Endothelial cell of umbilical vein (primary cell): ENCODE measurements around the gene ARL11. TPM values are rescaled to one million over a fixed set of nuclear protein-coding genes. Genes with fewer than 3 reads are reported as not detected.

Experiments
- BruUV-seq: library from RNA; stranded (reverse); fragments of 400-500 nt; replicated peaks from 2 replicates; lab custom pipeline; 2021; lab: Mats Ljungman, UMichigan
- CTCF ChIA-PET: fragments of 300-600, 350-600 bp; sonication (Branson Sonifier 250); formaldehyde crosslinking; loops from one replicate; lab custom pipeline; 2021; ENCODE audit warnings: antibody characterized with exemption, inconsistent platforms; lab: Charles Lee
- POLR2A ChIA-PET: fragments of 300-600, 350-600 bp; sonication (Branson Sonifier 250); formaldehyde crosslinking; loops from one replicate; lab custom pipeline; 2021; ENCODE audit warnings: antibody characterized with exemption, inconsistent platforms; lab: Charles Lee
- DNase-seq: peaks from one replicate; pipeline ENCODE4 v3.0.0-alpha.2; 2011; ENCODE audit warnings: low read depth, low spot score
- FAIRE-seq: peaks from 2 replicates; lab custom pipeline; 2011; peaks lifted over from hg19 to GRCh38; lab: Jason Lieb, UNC
- H2AFZ ChIP-seq: 2 replicates; pipeline ENCODE4 v1.6.0; 2012; ENCODE audit warnings: low read depth, low read length, control low read depth, inconsistent platforms
- H3K27ac ChIP-seq: 2 replicates; pipeline ENCODE4 v1.5.1; 2011; ENCODE audit warnings: low read depth, mild to moderate bottlenecking, control low read depth, low read length, moderate library complexity; ENCODE audit not compliant: insufficient read depth
- H3K27me3 ChIP-seq, 2 experiments: 2 replicates each; pipeline versions ENCODE4 v1.6.0 to v1.6.1; 2011; ENCODE audit warnings: low read length in 2 of 2, mixed read lengths in 1 of 2; ENCODE audit not compliant: control insufficient read depth in 2 of 2, insufficient read depth in 2 of 2
- H3K36me3 ChIP-seq, 2 experiments: 2 replicates in 1 of 2; 3 replicates in 1 of 2; pipeline ENCODE4 v1.5.1; 2011; ENCODE audit warnings: low read length in 2 of 2, mild to moderate bottlenecking in 1 of 2, moderate library complexity in 1 of 2; ENCODE audit not compliant: control insufficient read depth in 2 of 2, insufficient read depth in 2 of 2; ENCODE audit errors: extremely low read depth in 1 of 2
- H3K4me1 ChIP-seq: 3 replicates; pipeline ENCODE4 v1.5.1; 2011; ENCODE audit warnings: mild to moderate bottlenecking, low read length; ENCODE audit not compliant: control insufficient read depth, insufficient read depth; ENCODE audit errors: extremely low read depth
- H3K4me2 ChIP-seq: 2 replicates; pipeline ENCODE4 v1.6.1; 2011; ENCODE audit warnings: low read length, control low read depth, mixed read lengths; ENCODE audit not compliant: insufficient read depth
- H3K4me3 ChIP-seq, 3 experiments: fragments of 200-600 bp in 1 of 3; sonication (generic), shearing (Covaris generic) in 1 of 3; replicated peaks in 1 of 3; 2 replicates each; pipeline ENCODE4 v1.5.1; 2011 to 2016; ENCODE audit warnings: control low read depth in 3 of 3, low read length in 3 of 3, mild to moderate bottlenecking in 2 of 3, inconsistent platforms in 1 of 3, low read depth in 1 of 3, moderate library complexity in 1 of 3; ENCODE audit not compliant: insufficient read depth in 1 of 3
- H3K79me2 ChIP-seq: 2 replicates; pipeline ENCODE4 v1.6.0; 2012; ENCODE audit warnings: low read length, inconsistent platforms; ENCODE audit not compliant: control insufficient read depth, insufficient read depth
- H3K9ac ChIP-seq: replicated peaks from 2 replicates; pipeline ENCODE3; 2011; ENCODE audit warnings: low read length, control low read depth; ENCODE audit not compliant: insufficient read depth; ENCODE audit errors: extremely low read depth
- H3K9me1 ChIP-seq: replicated peaks from 3 replicates; pipeline ENCODE4 v1.6.0; 2011; ENCODE audit warnings: mild to moderate bottlenecking, low read length; ENCODE audit not compliant: control insufficient read depth, insufficient read depth; ENCODE audit errors: extremely low read depth
- H3K9me3 ChIP-seq: replicated peaks from 2 replicates; pipeline ENCODE4 v1.5.1; 2012; ENCODE audit warnings: low read length, inconsistent platforms; ENCODE audit not compliant: control insufficient read depth, insufficient read depth
- H4K20me1 ChIP-seq: replicated peaks from 2 replicates; pipeline ENCODE3; 2011; ENCODE audit warnings: mild to moderate bottlenecking, low read length; ENCODE audit not compliant: control insufficient read depth, insufficient read depth; ENCODE audit errors: extremely low read depth
- EZH2 ChIP-seq: IDR thresholded peaks from 2 replicates; pipeline ENCODE4 v1.6.1; 2012; ENCODE audit warnings: borderline replicate concordance, low read depth, mild to moderate bottlenecking, moderate library complexity, low read length, inconsistent platforms; ENCODE audit not compliant: severe bottlenecking
- FOS ChIP-seq: IDR thresholded peaks from 2 replicates; pipeline ENCODE4 v1.6.1; 2011; ENCODE audit warnings: mild to moderate bottlenecking, low read length, moderate library complexity, borderline replicate concordance; ENCODE audit not compliant: insufficient read depth
- GATA2 ChIP-seq: IDR thresholded peaks from 2 replicates; pipeline ENCODE4 v1.7.0; 2011; ENCODE audit warnings: low read depth, mild to moderate bottlenecking, moderate library complexity, mixed read lengths, low read length; ENCODE audit not compliant: insufficient read length, insufficient read depth
- JUN ChIP-seq: IDR thresholded peaks from 2 replicates; pipeline ENCODE4 v1.6.1; 2011; ENCODE audit warnings: borderline replicate concordance, low read depth; ENCODE audit not compliant: insufficient read length, insufficient read depth
- MYC ChIP-seq: IDR thresholded peaks from one replicate; pipeline ENCODE4 v1.6.1; 2011; ENCODE audit warnings: mild to moderate bottlenecking, low read depth, low read length
- POLR2A ChIP-seq: IDR thresholded peaks from 2 replicates; pipeline ENCODE4 v1.6.1; 2012; ENCODE audit warnings: low read depth, mild to moderate bottlenecking, control low read depth, low read length
- POLR2AphosphoS5 ChIP-seq: IDR thresholded peaks from 2 replicates; pipeline ENCODE4 v1.6.1; 2012; ENCODE audit warnings: low read depth, mild to moderate bottlenecking, control low read depth, low read length, moderate library complexity; ENCODE audit not compliant: insufficient read depth
- dilution Hi-C: fragments of 300-500 bp; cut with MboI; formaldehyde crosslinking; loops from one replicate; pipeline ENCODE4 v1.15.0; 2019; ENCODE audit warnings: low sequenced_read_pairs; ENCODE audit not compliant: extremely low pct_ligation_motif_present
- intact Hi-C: fragments of 100-400 bp; cut with micrococcal nuclease; formaldehyde crosslinking; loops from one replicate; pipeline ENCODE4 v1.10.0; 2022
- polyA plus RNA-seq, 4 experiments: library from polyadenylated mRNA; depleted of rRNA in 3 of 4; stranded (reverse) in 3 of 4; unstranded in 1 of 4; fragments of >200 nt; gene quantifications; 2 replicates each; pipeline versions ENCODE4 v1.2.1 to v1.2.3, GENCODE V29; 2011 to 2012; ENCODE audit warnings: missing spikeins in 1 of 4
- total RNA-seq: library from RNA; stranded (reverse); gene quantifications from 2 replicates; pipeline ENCODE4 v1.2.3, GENCODE V29; 2021
- TF ChIP-seq, protein P1 (sequence below): IDR thresholded peaks from 2 replicates; pipeline ENCODE4 v1.6.1; 2011; ENCODE audit not compliant: insufficient read depth, insufficient read length
- TF ChIP-seq, protein P2 (sequence below), 2 donors: IDR thresholded peaks; 1 replicate in 1 of 2; 2 replicates in 1 of 2; pipeline ENCODE4 v1.5.1; 2011; ENCODE audit warnings: low read length in 2 of 2, mild to moderate bottlenecking in 2 of 2, moderate library complexity in 2 of 2, control low read depth in 1 of 2, inconsistent platforms in 1 of 2, low read depth in 1 of 2; ENCODE audit not compliant: insufficient read depth in 1 of 2; ENCODE audit errors: extremely low read depth in 1 of 2

The ARL11 gene
- total and polyA plus RNA-seq, 2 donors (not counting 3 experiments of a cell fraction or from before 2014, with no cell fraction given), result 0.06 to 0.20 TPM

DNA sequence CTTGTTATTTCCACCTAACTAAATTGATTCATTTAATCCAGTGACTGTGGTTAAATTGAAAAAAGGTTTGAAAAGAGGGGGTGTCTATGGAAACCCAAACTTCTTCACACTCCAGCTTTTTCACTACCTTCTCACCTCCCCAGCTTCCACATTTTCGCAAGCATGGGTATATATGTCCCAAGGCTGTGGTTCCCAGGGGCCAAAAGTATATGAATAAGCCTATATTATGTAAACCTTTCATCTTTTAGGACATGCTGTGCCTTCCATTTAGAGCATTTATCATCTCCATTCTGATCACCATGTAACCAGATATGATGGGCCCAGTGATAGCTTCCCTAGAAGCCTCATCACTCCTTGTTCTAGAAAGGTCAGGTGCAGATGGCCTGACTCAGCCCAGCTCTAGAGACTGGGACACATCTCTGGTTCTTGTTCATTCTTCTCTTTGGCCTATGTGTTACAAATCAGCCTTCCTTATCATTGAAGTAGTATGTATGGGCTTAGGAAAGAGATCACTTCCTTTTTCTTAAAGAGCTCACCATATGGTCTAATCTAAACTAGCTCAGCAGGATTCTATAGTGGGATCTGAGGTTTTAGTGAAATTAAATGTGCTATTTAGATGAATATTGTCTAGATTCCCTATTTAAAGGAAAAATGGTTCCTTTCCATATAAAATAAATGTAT, 19.5 kb upstream of the ARL11 start:
- no peak for FAIRE-seq
- no TSS peak for BruUV-seq
- Histone ChIP-seq H4K20me1 (no peaks in the 10 kb centered on the region), H3K9ac (no peak overlapping the region), H3K79me2 (no peaks in the 10 kb centered on the region), H3K36me3 (no peaks in the 10 kb centered on the region), H3K27me3 (no peaks in the 10 kb centered on the region), H3K4me3 (no peak overlapping the region), H3K9me3 (no peaks in the 10 kb centered on the region), H3K4me2 (no peak overlapping the region), H2AFZ (peak overlapping the region; percentile 54), H3K4me1 (no peaks in the 10 kb centered on the region), H3K9me1 (no peaks in the 10 kb centered on the region), H3K27ac (no peak overlapping the region)
- TF ChIP-seq EZH2 (no peak), MYC (no peak), POLR2AphosphoS5 (no peak), GATA2 (no peak), JUN (no peak), POLR2A (no peak), FOS (no peak)
- TF ChIP-seq, protein P1, sequence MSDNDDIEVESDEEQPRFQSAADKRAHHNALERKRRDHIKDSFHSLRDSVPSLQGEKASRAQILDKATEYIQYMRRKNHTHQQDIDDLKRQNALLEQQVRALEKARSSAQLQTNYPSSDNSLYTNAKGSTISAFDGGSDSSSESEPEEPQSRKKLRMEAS, result no peak
- TF ChIP-seq, protein P2, sequence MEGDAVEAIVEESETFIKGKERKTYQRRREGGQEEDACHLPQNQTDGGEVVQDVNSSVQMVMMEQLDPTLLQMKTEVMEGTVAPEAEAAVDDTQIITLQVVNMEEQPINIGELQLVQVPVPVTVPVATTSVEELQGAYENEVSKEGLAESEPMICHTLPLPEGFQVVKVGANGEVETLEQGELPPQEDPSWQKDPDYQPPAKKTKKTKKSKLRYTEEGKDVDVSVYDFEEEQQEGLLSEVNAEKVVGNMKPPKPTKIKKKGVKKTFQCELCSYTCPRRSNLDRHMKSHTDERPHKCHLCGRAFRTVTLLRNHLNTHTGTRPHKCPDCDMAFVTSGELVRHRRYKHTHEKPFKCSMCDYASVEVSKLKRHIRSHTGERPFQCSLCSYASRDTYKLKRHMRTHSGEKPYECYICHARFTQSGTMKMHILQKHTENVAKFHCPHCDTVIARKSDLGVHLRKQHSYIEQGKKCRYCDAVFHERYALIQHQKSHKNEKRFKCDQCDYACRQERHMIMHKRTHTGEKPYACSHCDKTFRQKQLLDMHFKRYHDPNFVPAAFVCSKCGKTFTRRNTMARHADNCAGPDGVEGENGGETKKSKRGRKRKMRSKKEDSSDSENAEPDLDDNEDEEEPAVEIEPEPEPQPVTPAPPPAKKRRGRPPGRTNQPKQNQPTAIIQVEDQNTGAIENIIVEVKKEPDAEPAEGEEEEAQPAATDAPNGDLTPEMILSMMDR (IDR thresholded peaks at IDR 0.05; ENCODE audit: extremely low read depth in 1 of 2, insufficient read depth in 1 of 2, low read depth in 1 of 2, low read length in 2 of 2), result no peak
- DNase-seq, result no peak
- POLR2A ChIA-PET, result no interaction called here
- CTCF ChIA-PET, result interaction anchor here (0.8 to 3.6 kb wide), 7 partner anchors 9 to 369 kb away, joined by 3 to 60 read pairs (median 8); partner anchors contain the start of gene ARL11
- dilution Hi-C loops, result no loop called here
- intact Hi-C loops, result loop anchor here (5.0 kb wide), 2 partner anchors 511 to 841 kb away; no protein-coding TSS in a partner anchor
